ENCODE data around the gene ROBO3. TPM values are rescaled to one million over a fixed set of nuclear protein-coding genes. Genes with fewer than 3 reads are reported as not detected.

Gene ROBO3
- total RNA-seq, 1 donor from 2014 or later, result 14.7 TPM

GRCh38 chr11:124920356-124920755, 55.1 kb downstream of the ROBO3 start:
- no peak for DNase-seq (ENCODE audit: low read depth in 2 of 2)

GRCh38 chr11:124920870-124921609, 55.8 kb downstream of the ROBO3 start:
- peak; percentile 81 to 92 for DNase-seq (ENCODE audit: low read depth in 2 of 2)

DNA sequence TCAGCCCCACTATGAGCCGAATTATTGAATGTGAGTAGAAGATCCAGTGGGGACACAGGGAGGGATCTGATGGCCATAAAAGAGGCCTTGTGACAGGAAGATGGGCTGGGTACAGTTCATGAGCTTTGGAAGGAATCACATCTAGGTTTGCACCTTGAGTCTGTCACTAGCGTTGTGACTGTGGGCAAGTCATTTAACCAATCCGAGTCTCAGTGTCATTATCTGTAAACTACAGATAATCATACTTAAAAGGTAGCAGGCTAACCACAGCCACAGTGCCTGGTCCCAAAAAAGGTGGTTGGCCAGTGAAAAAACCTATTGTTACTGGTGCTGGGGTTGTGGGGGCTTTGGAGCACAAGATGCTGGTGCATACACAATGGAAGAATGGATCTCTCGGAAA, 57.6 kb downstream of the ROBO3 start:
- no peak for DNase-seq (ENCODE audit: low read depth in 2 of 2)

- no peak for DNase-seq (ENCODE audit: low read depth in 2 of 2)
Observed at GRCh38 chr11:124923296-124923695, 58.1 kb downstream of the ROBO3 start.

DNA sequence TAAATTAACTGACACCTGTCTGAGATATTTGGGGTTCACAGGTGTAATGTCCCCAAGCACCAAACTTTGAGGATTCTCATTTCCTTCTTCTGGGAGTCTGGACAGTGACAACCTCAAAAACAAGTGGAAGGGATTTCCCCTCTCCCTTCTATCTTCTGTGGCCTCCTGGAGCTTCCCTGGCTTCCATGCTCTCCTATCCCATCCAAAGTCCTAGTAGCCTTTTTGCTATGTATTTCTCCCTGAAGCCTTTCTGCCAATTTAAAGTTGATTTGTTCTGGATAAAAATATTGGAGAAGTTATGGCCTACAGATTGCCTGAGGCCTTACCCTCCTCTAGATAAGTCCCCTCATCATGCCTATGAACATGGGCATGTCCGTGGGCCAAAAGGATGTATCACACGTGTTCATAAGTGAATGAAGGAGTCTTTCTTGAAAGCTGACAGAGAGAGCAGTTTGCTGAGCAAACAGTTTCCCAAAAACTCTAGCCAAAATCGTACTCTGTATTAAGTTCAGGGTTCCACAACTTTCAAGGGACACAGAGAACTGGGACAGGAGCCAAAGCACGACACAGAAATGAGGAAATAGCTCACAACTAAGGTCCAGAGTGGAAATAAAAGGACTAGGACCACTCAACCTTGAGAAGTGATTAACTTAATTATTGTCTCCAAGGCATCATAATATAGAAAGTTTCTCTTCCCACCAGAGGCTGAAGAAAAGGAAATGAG, 63.9 kb downstream of the ROBO3 start:
- DNase-seq (ENCODE audit: low read depth in 2 of 2), result no peak

GRCh38 chr11:124930799-124931198, 65.6 kb downstream of the ROBO3 start:
- no peak for DNase-seq (ENCODE audit: low read depth in 2 of 2)

Other genes starting within 250 kb of the ROBO3 start
- 11.6 and 19.2 TPM in 2 replicates for gene TBRG1, start 242.6 kb upstream of the ROBO3 start, total RNA-seq
- 6.8 and 7.5 TPM in 2 replicates for gene SIAE, start 191.7 kb upstream of the ROBO3 start, total RNA-seq
- 3.6 and 5.0 TPM in 2 replicates for gene SPA17, start 191.5 kb upstream of the ROBO3 start, total RNA-seq
- 0.20 and 0.65 TPM in 2 replicates for gene NRGN, start 125.5 kb upstream of the ROBO3 start, total RNA-seq
- gene VSIG2, start 113.2 kb upstream of the ROBO3 start, total RNA-seq, result under 0.01 TPM in 1 of 2 replicates, not detected in the other
- gene ESAM, start 103.1 kb upstream of the ROBO3 start, total RNA-seq, result 8.9 and 35.1 TPM in 2 replicates
- 3.9 and 5.6 TPM in 2 replicates for gene MSANTD2, start 65.0 kb upstream of the ROBO3 start, total RNA-seq
- gene ROBO4, start 32.4 kb downstream of the ROBO3 start, total RNA-seq, result 272 and 369 TPM in 2 replicates
- gene HEPN1, start 53.8 kb downstream of the ROBO3 start, total RNA-seq, result under 0.01 and 0.20 TPM in 2 replicates
- under 0.01 TPM in 2 replicates for gene HEPACAM, start 70.6 kb downstream of the ROBO3 start, total RNA-seq
- 1.5 and 1.6 TPM in 2 replicates for gene CCDC15, start 88.8 kb downstream of the ROBO3 start, total RNA-seq
- gene SLC37A2, start 197.9 kb downstream of the ROBO3 start, total RNA-seq, result 0.20 and 0.87 TPM in 2 replicates
- gene TMEM218, start 246.2 kb downstream of the ROBO3 start, total RNA-seq, result 14.4 and 17.9 TPM in 2 replicates